HCT116 (cell line): ENCODE data around the gene DRG2.

ENCODE experiments used
- CEBPB ChIP-seq: IDR thresholded peaks from 2 replicates; pipeline ENCODE4 v1.6.1; 2012; ENCODE audit warnings: low read depth
- JUND ChIP-seq: IDR thresholded peaks from 2 replicates; pipeline ENCODE4 v1.6.1; 2012
- RAD21 ChIP-seq: IDR thresholded peaks from 2 replicates; pipeline ENCODE4 v1.6.1; 2012; ENCODE audit warnings: low read depth, mild to moderate bottlenecking
- REST ChIP-seq: IDR thresholded peaks from 2 replicates; pipeline ENCODE4 v1.6.1; 2012; ENCODE audit warnings: low read depth

DNA sequence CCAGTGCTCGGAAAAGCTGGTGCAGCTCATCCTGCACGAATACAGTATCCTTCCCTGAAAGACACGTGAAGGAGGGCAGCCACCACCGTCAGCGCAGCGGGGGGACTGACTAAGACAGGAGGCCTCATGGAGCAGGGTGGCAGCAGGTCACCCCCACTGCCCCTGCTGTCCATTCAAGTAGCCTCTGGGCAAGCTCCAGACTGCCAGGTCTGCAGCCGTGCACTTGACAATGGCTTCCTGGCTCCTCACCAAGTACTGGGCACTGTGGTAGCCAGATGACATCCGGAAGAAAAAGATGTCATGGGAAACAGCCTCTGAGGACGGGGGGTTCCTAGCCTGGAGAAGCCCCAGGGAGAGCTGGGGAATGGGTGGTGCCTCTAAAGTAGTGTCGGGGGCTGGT, 12.9 kb downstream of the DRG2 start:
- no peak for TF ChIP-seq REST
- no peak for TF ChIP-seq JUND
- TF ChIP-seq RAD21, result no peak
- no peak for TF ChIP-seq CEBPB
